ENCODE measurements around the gene ARL6IP6.

GRCh38 chr2:152791979-152792378 lies 73.6 kb downstream of the ARL6IP6 start:
- TF ChIP-seq POLR2AphosphoS5 (IDR thresholded peaks at IDR 0.05): no peak
- no peak for TF ChIP-seq CTCF (IDR thresholded peaks at IDR 0.05)

All from esophagus muscularis mucosa (tissue), 3 donors.